ENCODE measurements around the gene ADAMTSL5.

The ADAMTSL5 gene

DNA sequence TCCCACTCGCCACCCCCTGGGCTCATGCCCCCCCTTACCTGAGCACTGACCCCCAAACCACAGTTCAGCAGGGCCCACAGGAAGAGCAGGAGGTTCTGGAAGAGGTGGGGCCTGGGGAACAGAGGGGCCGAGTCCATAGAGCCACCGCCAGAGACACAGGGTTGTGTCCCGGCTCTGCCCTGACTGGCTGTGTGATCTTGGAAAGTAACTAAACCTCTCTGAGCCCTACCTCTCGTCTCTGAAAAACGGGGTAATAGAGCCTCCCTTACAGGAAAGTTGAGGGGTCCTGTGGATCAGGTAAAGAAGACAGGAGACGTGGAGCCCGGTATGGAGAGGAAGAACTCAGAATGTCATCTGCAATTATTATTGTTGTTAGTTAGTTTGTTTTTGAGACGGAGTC lies 2.0 kb downstream of the ADAMTSL5 start:
- TF ChIP-seq, protein P1, sequence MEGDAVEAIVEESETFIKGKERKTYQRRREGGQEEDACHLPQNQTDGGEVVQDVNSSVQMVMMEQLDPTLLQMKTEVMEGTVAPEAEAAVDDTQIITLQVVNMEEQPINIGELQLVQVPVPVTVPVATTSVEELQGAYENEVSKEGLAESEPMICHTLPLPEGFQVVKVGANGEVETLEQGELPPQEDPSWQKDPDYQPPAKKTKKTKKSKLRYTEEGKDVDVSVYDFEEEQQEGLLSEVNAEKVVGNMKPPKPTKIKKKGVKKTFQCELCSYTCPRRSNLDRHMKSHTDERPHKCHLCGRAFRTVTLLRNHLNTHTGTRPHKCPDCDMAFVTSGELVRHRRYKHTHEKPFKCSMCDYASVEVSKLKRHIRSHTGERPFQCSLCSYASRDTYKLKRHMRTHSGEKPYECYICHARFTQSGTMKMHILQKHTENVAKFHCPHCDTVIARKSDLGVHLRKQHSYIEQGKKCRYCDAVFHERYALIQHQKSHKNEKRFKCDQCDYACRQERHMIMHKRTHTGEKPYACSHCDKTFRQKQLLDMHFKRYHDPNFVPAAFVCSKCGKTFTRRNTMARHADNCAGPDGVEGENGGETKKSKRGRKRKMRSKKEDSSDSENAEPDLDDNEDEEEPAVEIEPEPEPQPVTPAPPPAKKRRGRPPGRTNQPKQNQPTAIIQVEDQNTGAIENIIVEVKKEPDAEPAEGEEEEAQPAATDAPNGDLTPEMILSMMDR (IDR thresholded peaks at IDR 0.05; ENCODE audit: insufficient read depth, missing control alignments) = no peak
- FAIRE-seq = no peak
- DNase-seq (ENCODE audit: insufficient read length, low spot score) = no peak

DNA sequence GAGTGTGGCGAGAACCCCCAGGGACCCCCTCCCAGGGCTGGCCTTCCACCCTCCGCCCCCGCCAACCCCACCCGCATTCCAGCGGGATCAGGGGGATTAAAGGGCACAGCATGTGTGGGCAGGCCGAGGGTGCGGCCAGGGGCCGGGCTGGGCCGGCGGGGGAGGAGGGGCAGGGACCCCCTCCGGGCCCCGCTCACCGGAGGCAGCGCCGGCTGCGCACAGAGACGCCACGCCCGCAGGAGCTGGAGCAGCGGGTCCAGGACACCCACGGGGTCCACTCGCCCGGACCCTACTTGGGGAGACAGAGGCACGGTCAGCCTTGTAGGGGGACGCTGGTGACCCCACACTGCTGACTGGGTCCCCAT lies 2.4 kb downstream of the ADAMTSL5 start:
- TF ChIP-seq, protein P1 (IDR thresholded peaks at IDR 0.05; ENCODE audit: insufficient read depth, missing control alignments) = no peak
- DNase-seq (ENCODE audit: insufficient read length, low spot score) (no peak), FAIRE-seq (no peak)

DNA sequence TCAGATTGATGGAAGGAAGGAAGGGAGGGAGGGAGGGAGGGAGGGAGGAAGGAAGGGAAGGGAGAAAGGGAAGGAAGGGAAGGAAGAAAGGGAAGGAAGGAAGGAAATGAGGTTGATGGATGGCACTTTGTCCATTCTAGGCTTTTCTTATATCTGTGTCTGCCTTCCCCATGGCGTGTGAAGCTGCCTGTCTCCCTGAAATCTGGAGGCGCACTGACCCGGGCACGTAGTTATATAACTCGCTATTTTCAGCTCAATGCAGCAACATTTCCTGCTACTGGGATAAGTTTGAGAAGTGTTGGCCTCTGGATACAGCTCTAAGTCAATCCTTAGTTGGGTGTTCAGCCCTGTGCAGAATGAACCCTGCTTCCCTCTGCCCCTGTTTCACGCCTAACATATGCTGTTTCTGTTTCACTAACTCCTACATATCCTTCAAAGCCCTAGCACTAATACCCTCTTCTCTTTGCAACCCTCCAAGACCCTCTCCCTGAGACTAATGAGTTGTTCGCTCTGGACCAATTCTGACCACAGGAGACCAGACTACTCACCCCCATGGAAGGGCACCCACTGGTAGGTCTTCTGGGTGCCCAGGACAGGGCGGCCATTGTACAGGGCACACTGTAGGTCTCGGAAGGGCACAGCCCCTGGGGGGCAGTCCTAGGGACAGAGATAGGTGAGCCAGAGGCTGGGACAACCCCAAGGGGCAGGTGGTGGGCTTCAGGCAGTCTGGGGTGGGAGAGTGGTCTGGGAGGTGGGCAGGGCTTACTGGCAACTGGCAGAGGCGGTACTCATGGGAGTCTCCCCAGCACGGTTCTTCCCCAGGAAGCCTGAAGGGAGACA lies 3.0 kb downstream of the ADAMTSL5 start:
- no peak for FAIRE-seq
- TF ChIP-seq, protein P1 (IDR thresholded peaks at IDR 0.05; ENCODE audit: insufficient read depth, missing control alignments) = no peak
- DNase-seq (ENCODE audit: insufficient read length, low spot score) = no peak

DNA sequence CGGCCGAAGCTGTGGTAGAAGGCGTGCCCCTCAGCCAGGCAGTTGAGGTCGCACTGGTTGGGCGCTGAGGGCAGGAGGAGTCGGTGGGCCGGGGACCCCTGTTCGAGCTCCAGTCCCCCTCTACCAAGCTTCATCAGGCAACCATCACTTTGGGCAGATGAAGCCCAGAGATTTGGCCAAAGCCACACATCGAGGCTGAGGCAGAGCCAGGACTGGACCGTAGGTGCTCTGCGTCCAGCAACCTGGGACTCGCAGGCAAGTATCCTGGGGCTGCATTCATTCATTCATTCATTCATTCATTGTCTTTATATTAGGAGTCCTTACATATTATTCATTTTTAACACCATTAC lies 4.3 kb downstream of the ADAMTSL5 start:
- DNase-seq (ENCODE audit: insufficient read length, low spot score) = no peak
- no peak for FAIRE-seq
- TF ChIP-seq, protein P1 (IDR thresholded peaks at IDR 0.05; ENCODE audit: insufficient read depth, missing control alignments) = no peak

DNA sequence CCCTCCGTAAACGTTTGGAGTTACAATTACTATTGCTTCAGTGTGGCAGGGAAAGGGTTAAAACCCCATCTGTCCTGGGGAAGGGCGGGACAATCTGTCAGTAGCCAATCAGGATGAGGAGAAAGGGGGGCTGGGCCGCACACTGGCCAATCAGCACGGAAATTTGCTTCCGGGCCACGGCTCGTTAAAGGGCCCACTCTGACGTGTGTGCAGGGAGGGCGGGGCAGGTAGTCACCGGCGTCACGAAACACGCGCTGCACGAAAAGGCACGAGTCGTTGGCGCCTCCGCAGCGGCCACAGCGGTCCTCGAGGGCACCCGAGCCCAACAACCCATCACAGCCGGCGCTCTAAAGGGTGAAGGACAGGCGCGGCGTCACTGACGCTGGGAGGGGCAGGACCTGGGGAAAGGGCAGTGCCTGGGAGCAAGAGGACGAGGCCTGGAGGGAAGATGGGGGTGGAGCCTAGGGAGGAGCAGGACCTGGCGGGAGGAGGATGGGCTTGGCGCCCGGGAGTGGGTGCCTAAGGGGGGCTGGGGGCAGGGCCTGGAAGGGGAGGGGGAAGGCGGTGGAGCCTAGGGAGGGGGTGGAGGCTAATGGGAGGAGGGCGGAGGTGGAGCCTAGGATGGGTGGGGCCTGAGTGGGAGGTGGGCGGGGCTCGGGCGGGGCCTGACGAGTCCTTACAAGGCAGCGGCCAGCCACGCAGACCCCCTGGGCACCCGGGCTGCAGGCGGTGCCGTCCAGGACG lies 4.9 kb downstream of the ADAMTSL5 start:
- TF ChIP-seq, protein P1 (IDR thresholded peaks at IDR 0.05; ENCODE audit: insufficient read depth, missing control alignments) = no peak
- DNase-seq (ENCODE audit: insufficient read length, low spot score) = peak; percentile 100
- peak; percentile 74 for FAIRE-seq

DNA sequence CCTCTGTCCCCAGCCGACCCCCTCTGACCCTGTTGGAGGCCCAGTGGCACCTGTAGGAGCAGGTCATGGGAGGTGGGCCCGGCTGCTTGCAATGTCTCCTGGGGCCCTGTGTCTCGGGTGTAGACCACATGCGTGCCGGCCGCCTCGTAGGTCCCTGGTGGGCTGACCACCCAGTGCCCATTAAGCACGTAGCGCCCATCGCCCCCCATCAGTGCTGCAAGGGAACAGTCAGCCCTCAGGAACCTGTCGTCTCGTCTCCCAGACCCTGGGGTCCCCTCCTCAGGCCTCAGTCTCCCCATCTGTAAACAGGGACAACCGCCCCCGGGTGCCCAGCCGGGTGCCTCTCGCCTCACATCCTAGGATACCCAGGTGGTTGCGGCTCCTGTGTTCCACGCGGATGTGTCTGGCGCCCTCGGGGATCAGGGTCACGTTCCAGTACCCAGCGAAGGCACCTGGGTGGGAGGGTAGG lies 5.6 kb downstream of the ADAMTSL5 start:
- TF ChIP-seq, protein P1 (IDR thresholded peaks at IDR 0.05; ENCODE audit: insufficient read depth, missing control alignments) = no peak
- no peak for FAIRE-seq
- no peak for DNase-seq (ENCODE audit: insufficient read length, low spot score)

Measured in D721Med (cell line).